H1 (cell line): ENCODE measurements around the gene SRRT. TPM values are rescaled to one million over a fixed set of nuclear protein-coding genes. Genes with fewer than 3 reads are reported as not detected.

Source experiments
- EGR1 ChIP-seq: IDR thresholded peaks from 2 replicates; pipeline ENCODE4 v1.6.1; 2011; ENCODE audit warnings: low read depth, low read length, borderline replicate concordance
- SP4 ChIP-seq: IDR thresholded peaks from 2 replicates; pipeline ENCODE4 v1.6.1; 2012; ENCODE audit warnings: low read length, inconsistent platforms
- polyA plus RNA-seq, 7 experiments: library from polyadenylated mRNA; depleted of rRNA in 3 of 7; stranded (reverse) in 5 of 7; unstranded in 2 of 7; fragments of >200 nt in 5 of 7; fragments of 200-250 nt in 2 of 7; gene quantifications; 1 replicate in 5 of 7; 2 replicates in 1 of 7; 4 replicates in 1 of 7; pipeline versions ENCODE4 v1.2.1 to v1.2.3, GENCODE V29; 2011 to 2013; ENCODE audit warnings: missing spikeins in 2 of 7, mixed read lengths in 2 of 7
- total RNA-seq: library from RNA; stranded (reverse); fragmentation: NEBNext Ultra II Directional; extraction: Animal tissue kit (Norgen Biotek cat#: 25700); gene quantifications from 2 replicates; pipeline ENCODE4 v1.2.1, GENCODE V29; 2021

SRRT gene
- total and polyA plus RNA-seq, 2 of the 8 experiments (the other 6 are each of a cell fraction or from before 2014, with no cell fraction given) = 66.7 to 237 TPM

- TF ChIP-seq EGR1 (no peak), SP4 (no peak)
Observed at GRCh38 chr7:100866729-100867039, 8.2 kb upstream of the SRRT start (continued).
